ENCODE measurements around the gene MTHFD1L. TPM values are rescaled to one million over a fixed set of nuclear protein-coding genes. Genes with fewer than 3 reads are reported as not detected.

MTHFD1L gene
- total RNA-seq, 3 donors from 2014 or later, result 170 to 193 (median 190) TPM

GRCh38 chr6:151060766-151061531, 195.4 kb downstream of the MTHFD1L start:
- Mint-ChIP-seq H3K9me3 (no peaks in the 10 kb centered on the region), H3K27me3 (ENCODE audit: low read depth) (no peaks in the 10 kb centered on the region), H3K4me1 (ENCODE audit: low read depth) (no peaks in the 10 kb centered on the region), H3K36me3 (ENCODE audit: insufficient read depth) (peaks cover 24% of the 10 kb centered on the region), H3K4me3 (no peak overlapping the region)
- ATAC-seq (no peak), DNase-seq (no peak)

GRCh38 chr6:151063352-151063751, 197.8 kb downstream of the MTHFD1L start:
- no peak for DNase-seq
- Mint-ChIP-seq H3K9me3 (no peaks in the 10 kb centered on the region), H3K27me3 (ENCODE audit: low read depth) (no peaks in the 10 kb centered on the region), H3K4me3 (no peak overlapping the region), H3K36me3 (ENCODE audit: insufficient read depth) (peaks cover 25% of the 10 kb centered on the region), H3K4me1 (ENCODE audit: low read depth) (no peaks in the 10 kb centered on the region)
- no peak for ATAC-seq

- H3K9me3 Mint-ChIP-seq, result no peaks in the 10 kb centered on the region
- H3K4me1 Mint-ChIP-seq (ENCODE audit: low read depth), result no peaks in the 10 kb centered on the region
- H3K36me3 Mint-ChIP-seq (ENCODE audit: insufficient read depth), result peaks cover 27% of the 10 kb centered on the region
- no peak for ATAC-seq
- DNase-seq, result no peak
- no peaks in the 10 kb centered on the region for H3K27me3 Mint-ChIP-seq (ENCODE audit: low read depth)
- H3K4me3 Mint-ChIP-seq, result no peak overlapping the region
Measured at GRCh38 chr6:151063842-151064647, 198.5 kb downstream of the MTHFD1L start.

GRCh38 chr6:151065027-151065815, 199.7 kb downstream of the MTHFD1L start:
- ATAC-seq, result no peak
- Mint-ChIP-seq H3K4me1 (ENCODE audit: low read depth) (no peaks in the 10 kb centered on the region), H3K4me3 (no peak overlapping the region), H3K27me3 (ENCODE audit: low read depth) (no peaks in the 10 kb centered on the region), H3K36me3 (ENCODE audit: insufficient read depth) (peaks cover 29% of the 10 kb centered on the region), H3K9me3 (no peaks in the 10 kb centered on the region)
- DNase-seq, result no peak

- Mint-ChIP-seq H3K36me3 (ENCODE audit: insufficient read depth) (peaks cover 34% of the 10 kb centered on the region), H3K4me1 (ENCODE audit: low read depth) (no peaks in the 10 kb centered on the region), H3K9me3 (peaks cover 3% of the 10 kb centered on the region), H3K4me3 (no peak overlapping the region), H3K27me3 (ENCODE audit: low read depth) (no peaks in the 10 kb centered on the region)
- no peak for DNase-seq
- no peak for ATAC-seq
Measured at GRCh38 chr6:151067684-151068596, 202.4 kb downstream of the MTHFD1L start.

- Mint-ChIP-seq H3K36me3 (ENCODE audit: insufficient read depth) (peaks cover 37% of the 10 kb centered on the region), H3K9me3 (peaks cover 4% of the 10 kb centered on the region), H3K27me3 (ENCODE audit: low read depth) (no peaks in the 10 kb centered on the region), H3K4me3 (no peak overlapping the region), H3K4me1 (ENCODE audit: low read depth) (no peaks in the 10 kb centered on the region)
- no peak for DNase-seq
- ATAC-seq, result no peak
Measured at GRCh38 chr6:151068761-151069312, 203.3 kb downstream of the MTHFD1L start.

- Mint-ChIP-seq H3K27me3 (ENCODE audit: low read depth) (no peaks in the 10 kb centered on the region), H3K4me3 (no peak overlapping the region), H3K4me1 (ENCODE audit: low read depth) (no peaks in the 10 kb centered on the region), H3K36me3 (ENCODE audit: insufficient read depth) (peaks cover 41% of the 10 kb centered on the region), H3K9me3 (peaks cover 4% of the 10 kb centered on the region)
- ATAC-seq (no peak), DNase-seq (no peak)
Measured at GRCh38 chr6:151069641-151070040, 204.1 kb downstream of the MTHFD1L start.

- Mint-ChIP-seq H3K36me3 (ENCODE audit: insufficient read depth) (peaks cover 45% of the 10 kb centered on the region), H3K4me1 (ENCODE audit: low read depth) (no peaks in the 10 kb centered on the region), H3K4me3 (no peak overlapping the region), H3K9me3 (peaks cover 4% of the 10 kb centered on the region), H3K27me3 (ENCODE audit: low read depth) (no peaks in the 10 kb centered on the region)
- ATAC-seq (no peak), DNase-seq (no peak)
Measured at GRCh38 chr6:151070631-151071051, 205.1 kb downstream of the MTHFD1L start.

GRCh38 chr6:151071295-151071694, 205.8 kb downstream of the MTHFD1L start:
- ATAC-seq (no peak), DNase-seq (no peak)
- Mint-ChIP-seq H3K27me3 (ENCODE audit: low read depth) (no peaks in the 10 kb centered on the region), H3K4me3 (no peak overlapping the region), H3K36me3 (ENCODE audit: insufficient read depth) (peaks cover 49% of the 10 kb centered on the region), H3K4me1 (ENCODE audit: low read depth) (no peaks in the 10 kb centered on the region), H3K9me3 (peaks cover 4% of the 10 kb centered on the region)

- Mint-ChIP-seq H3K36me3 (ENCODE audit: insufficient read depth) (peaks cover 47% of the 10 kb centered on the region), H3K4me1 (ENCODE audit: low read depth) (no peaks in the 10 kb centered on the region), H3K4me3 (no peak overlapping the region), H3K27me3 (ENCODE audit: low read depth) (no peaks in the 10 kb centered on the region), H3K9me3 (peaks cover 7% of the 10 kb centered on the region)
- DNase-seq (no peak), ATAC-seq (no peak)
Measured at GRCh38 chr6:151073146-151073545, 207.6 kb downstream of the MTHFD1L start.

- Mint-ChIP-seq H3K4me1 (ENCODE audit: low read depth) (no peaks in the 10 kb centered on the region), H3K9me3 (peaks cover 7% of the 10 kb centered on the region), H3K36me3 (ENCODE audit: insufficient read depth) (peaks cover 46% of the 10 kb centered on the region), H3K27me3 (ENCODE audit: low read depth) (no peaks in the 10 kb centered on the region), H3K4me3 (no peak overlapping the region)
- ATAC-seq (no peak), DNase-seq (no peak)
Measured at GRCh38 chr6:151073701-151074100, 208.2 kb downstream of the MTHFD1L start.

- ATAC-seq (no peak), DNase-seq (no peak)
- H3K9me3 Mint-ChIP-seq, result peaks cover 7% of the 10 kb centered on the region
- H3K36me3 Mint-ChIP-seq (ENCODE audit: insufficient read depth), result peaks cover 43% of the 10 kb centered on the region
- no peaks in the 10 kb centered on the region for H3K4me1 Mint-ChIP-seq (ENCODE audit: low read depth)
- no peaks in the 10 kb centered on the region for H3K27me3 Mint-ChIP-seq (ENCODE audit: low read depth)
- H3K4me3 Mint-ChIP-seq, result no peak overlapping the region
Measured at GRCh38 chr6:151075005-151075404, 209.5 kb downstream of the MTHFD1L start.

- Mint-ChIP-seq H3K4me1 (ENCODE audit: low read depth) (no peaks in the 10 kb centered on the region), H3K4me3 (no peak overlapping the region), H3K27me3 (ENCODE audit: low read depth) (no peaks in the 10 kb centered on the region), H3K36me3 (ENCODE audit: insufficient read depth) (peaks cover 45% of the 10 kb centered on the region), H3K9me3 (peaks cover 7% of the 10 kb centered on the region)
- ATAC-seq (no peak), DNase-seq (no peak)
Measured at GRCh38 chr6:151075527-151075926, 210.0 kb downstream of the MTHFD1L start.
